Ovary (tissue), 9 donors: ENCODE measurements around the gene CHRNB1. TPM values are rescaled to one million over a fixed set of nuclear protein-coding genes. Genes with fewer than 3 reads are reported as not detected.

Experiments
- DNase-seq, 5 donors: peaks; one replicate each; pipeline ENCODE4 v3.0.0-alpha.2; 2019 to 2020
- H3K27ac ChIP-seq, 2 donors: fragments of 200-600 bp; one replicate each; pipeline versions ENCODE4 v1.5.1 to v1.8.0; 2019 to 2022
- H3K27me3 ChIP-seq: fragments of 200-600 bp; one replicate; pipeline ENCODE4 v1.8.0; 2022
- H3K36me3 ChIP-seq: fragments of 200-600 bp; sonication (generic); one replicate; pipeline ENCODE4 v1.5.1; 2019
- H3K4me1 ChIP-seq: one replicate; pipeline ENCODE4 v1.8.1; 2013; ENCODE audit warnings: mild to moderate bottlenecking, moderate library complexity; ENCODE audit not compliant: insufficient read depth
- H3K4me3 ChIP-seq: fragments of 200-600 bp; sonication (generic); one replicate; pipeline ENCODE4 v1.5.1; 2017
- H3K9me3 ChIP-seq, 2 donors: fragments of 200-600 bp in 1 of 2; sonication (generic) in 1 of 2; one replicate each; pipeline versions ENCODE4 v1.5.1 to v1.8.1; 2013 to 2019; ENCODE audit warnings: mild to moderate bottlenecking in 1 of 2, moderate library complexity in 1 of 2
- CTCF ChIP-seq, 3 donors: fragments of 450-650 bp in 2 of 3; fragments of 200-600 bp in 1 of 3; IDR thresholded peaks; one replicate each; pipeline versions ENCODE4 v1.5.1 to v1.8.0; 2016 to 2022; ENCODE audit warnings: antibody characterized with exemption in 3 of 3, mild to moderate bottlenecking in 1 of 3
- EP300 ChIP-seq: sonication (generic); formaldehyde crosslinking; IDR thresholded peaks from one replicate; pipeline ENCODE4 v1.6.1; 2017; ENCODE audit warnings: antibody characterized with exemption
- POLR2A ChIP-seq: fragments of 450-650 bp; IDR thresholded peaks from one replicate; pipeline ENCODE4 v1.6.1; 2017; ENCODE audit warnings: antibody characterized with exemption, mild to moderate bottlenecking, moderate library complexity
- WGBS, 3 donors: extraction: QIAGEN DNeasy Blood & Tissue Kit in 1 of 3; methylation state at CpG; one replicate each; pipeline versions ENCODE4 v1.1.5 to v1.1.7; 2013 to 2017; 5-methylcytosine and 5-hydroxymethylcytosine counted together
- intact Hi-C, 4 donors: fragments of 100-400 bp; cut with DNase I; formaldehyde crosslinking; loops; one replicate each; pipeline versions ENCODE4 v1.11.0 to v1.15.1; 2022 to 2023
- polyA plus RNA-seq, 2 donors: library from polyadenylated mRNA; stranded (reverse); fragments of 200-250 nt in 1 of 2; fragments of 350-450 nt in 1 of 2; fragmentation: Illumina TruSeq in 1 of 2; extraction: RNeasy Lipid Tissue Mini Kit (QIAGEN cat#74804) in 1 of 2; gene quantifications; one replicate each; pipeline ENCODE4 v1.2.3, GENCODE V29; 2013 to 2014
- total RNA-seq, 7 donors: library from RNA; depleted of rRNA in 2 of 7; stranded (reverse); fragments of >200 nt in 2 of 7; fragmentation: NEBNext Ultra II Directional in 3 of 7; extraction: Animal tissue kit (Norgen Biotek cat#: 25700) in 3 of 7; gene quantifications; one replicate each; pipeline versions ENCODE4 v1.1.0 to v1.2.4, GENCODE V29; 2016 to 2023
- donor health status: DM: no; HTN: no; CAD: no; lungs with moderate emphysema.
- donor health status: DM: no; HTN: no; CAD: no.
- donor health status: Bipolar disorder and iron deficiency.
- donor health status: DM: yes; HTN: yes; CAD: no.
- donor health status: DM: no; HTN: no; CAD: no.
- donor health status: DM: yes; HTN: yes; CAD: no.

The CHRNB1 gene
- total and polyA plus RNA-seq, 9 donors, result 3.2 to 13.5 (median 7.6) TPM

GRCh38 chr17:7416323-7416722, 28.5 kb upstream of the CHRNB1 start:
- no peak overlapping the region for H3K27ac ChIP-seq
- TF ChIP-seq POLR2A (no peak), CTCF (IDR thresholded peaks at IDR 0.05) (no peak), EP300 (no peak)
- H3K36me3 ChIP-seq, result no peaks in the 10 kb centered on the region
- no peaks in the 10 kb centered on the region for H3K9me3 ChIP-seq
- DNase-seq, result no peak
- H3K27me3 ChIP-seq, result no peaks in the 10 kb centered on the region
- H3K4me1 ChIP-seq, result no peaks in the 10 kb centered on the region
- intact Hi-C loops, result no loop called here
- no peak overlapping the region for H3K4me3 ChIP-seq
- WGBS, 3 donors, result 69 to 71% (median 71%) methylated on average over 6 of the region's 6 CpGs

GRCh38 chr17:7417056-7417655, 27.7 kb upstream of the CHRNB1 start:
- H3K9me3 ChIP-seq, result no peaks in the 10 kb centered on the region
- H3K27me3 ChIP-seq, result no peaks in the 10 kb centered on the region
- H3K27ac ChIP-seq, result no peak overlapping the region
- H3K36me3 ChIP-seq, result no peaks in the 10 kb centered on the region
- H3K4me3 ChIP-seq, result no peak overlapping the region
- WGBS, 3 donors, result 93 to 95% (median 94%) methylated on average over 48 to 54 of the region's 54 CpGs
- intact Hi-C loops, result no loop called here
- H3K4me1 ChIP-seq, result no peaks in the 10 kb centered on the region
- no peak for DNase-seq
- TF ChIP-seq POLR2A, result no peak

- Histone ChIP-seq H3K27ac (no peak overlapping the region), H3K4me1 (no peaks in the 10 kb centered on the region), H3K4me3 (no peak overlapping the region), H3K27me3 (no peaks in the 10 kb centered on the region), H3K36me3 (no peaks in the 10 kb centered on the region), H3K9me3 (no peaks in the 10 kb centered on the region)
- no peak for DNase-seq
- TF ChIP-seq POLR2A, result no peak
- no peak for TF ChIP-seq EP300
- no peak for TF ChIP-seq CTCF (IDR thresholded peaks at IDR 0.05)
- 65 to 70% (median 65%) methylated on average over 18 of the region's 18 CpGs for WGBS, 3 donors
- intact Hi-C loops, result no loop called here
These were observed 26.2 kb upstream of the CHRNB1 start for GRCh38 chr17:7418472-7419152.

- Histone ChIP-seq H3K9me3 (no peaks in the 10 kb centered on the region), H3K27me3 (no peaks in the 10 kb centered on the region), H3K4me3 (no peak within 1 kb of the TSS), H3K27ac (no peak within 1 kb of the TSS), H3K4me1 (no peaks in the 10 kb centered on the region), H3K36me3 (no peaks in the 10 kb centered on the region)
- WGBS, 3 donors, result 65 to 72% (median 67%) methylated on average over 14 to 17 of the region's 17 CpGs
- TF ChIP-seq POLR2A (no peak), EP300 (no peak), CTCF (IDR thresholded peaks at IDR 0.05) (no peak)
- DNase-seq, result no peak
- intact Hi-C loops, result no loop called here
These were observed 24.8 kb upstream of the CHRNB1 start, which contains the start of gene SPEM1 for GRCh38 chr17:7419819-7420610. Gene SPEM1 (plus strand): TSS chr17:7420324. CDS start chr17:7420385, 61 bp downstream.
